HepG2 (cell line): ENCODE data around the gene HTR1D. TPM values are rescaled to one million over a fixed set of nuclear protein-coding genes. Genes with fewer than 3 reads are reported as not detected.
A peak's percentile ranks its signal among the peaks of the same experiment; 100 is the strongest.

Experiments used
- ASH2L ChIP-seq: fragments of 300-600, 200-600 bp; sonication (generic); IDR thresholded peaks from 2 replicates; pipeline ENCODE4 v1.7.0; 2017; ENCODE audit warnings: low read depth, mild to moderate bottlenecking, moderate library complexity, mixed read lengths, low read length; ENCODE audit not compliant: insufficient read length
- ATF7-NPFF ChIP-seq: sonication (generic); formaldehyde crosslinking; IDR thresholded peaks from 2 replicates; pipeline ENCODE4 v1.8.1; 2023; ENCODE audit warnings: mild to moderate bottlenecking, low read depth, missing genetic modification reagents, moderate library complexity
- MAFK ChIP-seq, 2 experiments: IDR thresholded peaks in 1 of 2; conservative IDR thresholded peaks in 1 of 2; 2 replicates each; pipeline ENCODE4 v1.6.1; 2011; ENCODE audit warnings: improper control_type of control experiment in 2 of 2, low read length in 2 of 2
- MXD4 ChIP-seq: IDR thresholded peaks from 2 replicates; pipeline ENCODE4 v1.6.1; 2016; ENCODE audit warnings: mild to moderate bottlenecking, missing biosample characterization, missing genetic modification reagents
- NCOA2 ChIP-seq: sonication (generic); formaldehyde crosslinking; IDR thresholded peaks from 2 replicates; pipeline ENCODE4 v1.8.0; 2022; ENCODE audit warnings: inconsistent platforms
- PHF8 ChIP-seq: sonication (generic); formaldehyde crosslinking; IDR thresholded peaks from 2 replicates; pipeline ENCODE4 v1.5.0; 2020; ENCODE audit warnings: missing genetic modification reagents
- POLR2G ChIP-seq: fragments of 200-400 bp; formaldehyde crosslinking; IDR thresholded peaks from 2 replicates; pipeline ENCODE4 v1.6.1; 2018; ENCODE audit warnings: mild to moderate bottlenecking, low read depth, low read length, moderate library complexity
- ZC3H13 ChIP-seq: sonication (generic); formaldehyde crosslinking; IDR thresholded peaks from 2 replicates; pipeline ENCODE4 v1.8.1; 2023; ENCODE audit warnings: mild to moderate bottlenecking, missing genetic modification reagents, moderate library complexity
- ZNF121 ChIP-seq: sonication (generic); formaldehyde crosslinking; IDR thresholded peaks from 2 replicates; pipeline ENCODE4 v1.5.0; 2020; ENCODE audit warnings: mild to moderate bottlenecking, missing genetic modification reagents
- ZNF256 ChIP-seq: sonication (generic); formaldehyde crosslinking; conservative IDR thresholded peaks from 2 replicates; pipeline ENCODE4 v1.4.0; 2020; ENCODE audit warnings: missing genetic modification reagents
- ZNF331 ChIP-seq: sonication (generic); formaldehyde crosslinking; IDR thresholded peaks from 2 replicates; pipeline ENCODE4 v1.4.0; 2020; ENCODE audit warnings: missing genetic modification reagents
- ZNF761 ChIP-seq: sonication (generic); formaldehyde crosslinking; conservative IDR thresholded peaks from 2 replicates; pipeline ENCODE4 v1.4.0; 2020; ENCODE audit warnings: mild to moderate bottlenecking, missing genetic modification reagents
- ZNF788 ChIP-seq: sonication (generic); formaldehyde crosslinking; IDR thresholded peaks from 2 replicates; pipeline ENCODE4 v1.5.0; 2020; ENCODE audit warnings: mild to moderate bottlenecking, missing genetic modification reagents, borderline replicate concordance
- polyA plus RNA-seq, 8 experiments: library from polyadenylated mRNA; depleted of rRNA in 3 of 8; stranded (reverse) in 7 of 8; unstranded in 1 of 8; fragments of >200 nt; fragmentation: Illumina TruSeq in 4 of 8; extraction: Trizol in 4 of 8; gene quantifications; 2 replicates each; pipeline versions ENCODE4 v1.2.1 to v1.2.3, GENCODE V29; 2011 to 2016; ENCODE audit warnings: low read depth in 4 of 8, missing spikeins in 1 of 8, mixed read lengths in 1 of 8; ENCODE audit not compliant: insufficient read depth in 1 of 8
- total RNA-seq, 5 experiments: library from RNA; depleted of rRNA; stranded (reverse); fragments of >200 nt; fragmentation: Illumina TruSeq; extraction: Trizol; gene quantifications; 2 replicates each; pipeline ENCODE4 v1.2.3, GENCODE V29; 2016; ENCODE audit warnings: low read depth in 1 of 5
- TF ChIP-seq, protein P1 (sequence below): IDR thresholded peaks from 2 replicates; pipeline ENCODE4 v1.6.1; 2016; ENCODE audit warnings: mild to moderate bottlenecking
- TF ChIP-seq, protein P2 (sequence below): conservative IDR thresholded peaks from 2 replicates; pipeline ENCODE4 v1.6.1; 2018; ENCODE audit warnings: missing genetic modification reagents
- TF ChIP-seq, protein P3 (sequence below): sonication (generic); formaldehyde crosslinking; IDR thresholded peaks from 2 replicates; pipeline ENCODE4 v1.4.0; 2020; ENCODE audit warnings: missing genetic modification reagents
- TF ChIP-seq, protein P4 (sequence below): sonication (generic); formaldehyde crosslinking; IDR thresholded peaks from 2 replicates; pipeline ENCODE4 v1.8.0; 2022; ENCODE audit warnings: missing genetic modification reagents, mild to moderate bottlenecking, borderline replicate concordance
- TF ChIP-seq, protein P5 (sequence below): sonication (generic); formaldehyde crosslinking; IDR thresholded peaks from 2 replicates; pipeline ENCODE4 v1.4.0; 2020; ENCODE audit warnings: missing genetic modification reagents
- TF ChIP-seq, protein P6 (sequence below): sonication (generic); formaldehyde crosslinking; IDR thresholded peaks from 2 replicates; pipeline ENCODE4 v1.8.1; 2023; ENCODE audit warnings: mild to moderate bottlenecking, missing genetic modification reagents, borderline replicate concordance

The HTR1D gene
- total and polyA plus RNA-seq, 2 of the 13 experiments (the other 11 are each of a cell fraction or from before 2014, with no cell fraction given), result 0.04 to 0.07 TPM

DNA sequence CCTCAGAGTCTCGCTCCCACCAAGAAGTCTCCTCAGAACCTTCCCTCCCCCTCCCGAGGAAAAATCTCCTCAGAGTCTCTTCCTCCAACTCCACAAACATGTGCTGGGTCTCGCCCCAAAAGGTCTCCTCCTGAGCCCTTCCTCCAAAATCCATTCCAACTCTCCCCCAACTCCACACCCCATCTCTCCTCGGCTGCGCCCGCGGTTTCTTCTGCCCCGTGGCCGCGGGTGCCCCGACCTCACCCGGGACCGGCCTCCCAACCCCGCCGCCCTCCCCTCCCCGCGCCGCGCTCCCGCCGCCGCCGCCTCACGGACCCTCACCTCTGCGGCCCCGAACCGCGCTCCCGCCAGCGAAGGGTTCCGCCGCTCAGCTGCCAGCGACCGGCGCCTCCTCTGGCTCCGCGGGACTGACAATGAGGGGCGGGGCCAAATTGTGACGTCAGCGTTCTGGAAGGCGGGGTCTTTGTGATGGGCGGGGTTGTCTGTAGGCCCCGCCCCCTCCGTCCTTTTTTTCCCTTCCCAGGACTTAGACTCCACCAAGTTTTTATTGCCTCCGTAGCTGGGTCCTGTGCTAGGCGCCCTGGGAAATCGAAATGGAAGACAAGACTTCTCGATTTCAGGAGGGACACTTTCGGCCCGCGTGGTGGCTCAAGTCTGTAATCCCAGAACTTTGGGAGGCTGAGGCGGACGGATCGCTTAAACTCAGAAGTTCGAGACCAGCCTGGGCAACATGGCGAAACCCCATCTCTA, 48.7 kb downstream of the HTR1D start, which contains the start of gene LUZP1 (continued):
- TF ChIP-seq, protein P1, sequence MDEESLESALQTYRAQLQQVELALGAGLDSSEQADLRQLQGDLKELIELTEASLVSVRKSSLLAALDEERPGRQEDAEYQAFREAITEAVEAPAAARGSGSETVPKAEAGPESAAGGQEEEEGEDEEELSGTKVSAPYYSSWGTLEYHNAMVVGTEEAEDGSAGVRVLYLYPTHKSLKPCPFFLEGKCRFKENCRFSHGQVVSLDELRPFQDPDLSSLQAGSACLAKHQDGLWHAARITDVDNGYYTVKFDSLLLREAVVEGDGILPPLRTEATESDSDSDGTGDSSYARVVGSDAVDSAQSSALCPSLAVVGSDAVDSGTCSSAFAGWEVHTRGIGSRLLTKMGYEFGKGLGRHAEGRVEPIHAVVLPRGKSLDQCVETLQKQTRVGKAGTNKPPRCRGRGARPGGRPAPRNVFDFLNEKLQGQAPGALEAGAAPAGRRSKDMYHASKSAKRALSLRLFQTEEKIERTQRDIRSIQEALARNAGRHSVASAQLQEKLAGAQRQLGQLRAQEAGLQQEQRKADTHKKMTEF (CRISPR knock-in tag), result peak; percentile 15; the same call in 1 of the 2 replicates
- TF ChIP-seq PHF8 (CRISPR knock-in tag) (peak; percentile 63), ZNF788 (peak; percentile 69; the same call in 1 of the 2 replicates), ZNF761 (0 out of 2 replicates have a peak, but pooled peaks have one; percentile 50), ZC3H13 (0 out of 2 replicates have a peak, but pooled peaks have one; percentile 63), ZNF121 (CRISPR knock-in tag) (0 out of 2 replicates have a peak, but pooled peaks have one; percentile 27), ATF7-NPFF (CRISPR knock-in tag) (0 out of 2 replicates have a peak, but pooled peaks have one; percentile 28), MAFK (conservative IDR thresholded peaks at IDR 0.05 in 1 of 2, IDR thresholded peaks at IDR 0.05 in 1 of 2; ENCODE audit: low read length in 2 of 2) (peak; percentile 76 to 84), ZNF331 (CRISPR knock-in tag) (0 out of 2 replicates have a peak, but pooled peaks have one; percentile 49), ASH2L (peak; percentile 48), POLR2G (peak; percentile 78), NCOA2 (CRISPR knock-in tag) (0 out of 2 replicates have a peak, but pooled peaks have one; percentile 16), MXD4 (no peak), ZNF256 (CRISPR knock-in tag) (no peak)
- TF ChIP-seq, protein P2, sequence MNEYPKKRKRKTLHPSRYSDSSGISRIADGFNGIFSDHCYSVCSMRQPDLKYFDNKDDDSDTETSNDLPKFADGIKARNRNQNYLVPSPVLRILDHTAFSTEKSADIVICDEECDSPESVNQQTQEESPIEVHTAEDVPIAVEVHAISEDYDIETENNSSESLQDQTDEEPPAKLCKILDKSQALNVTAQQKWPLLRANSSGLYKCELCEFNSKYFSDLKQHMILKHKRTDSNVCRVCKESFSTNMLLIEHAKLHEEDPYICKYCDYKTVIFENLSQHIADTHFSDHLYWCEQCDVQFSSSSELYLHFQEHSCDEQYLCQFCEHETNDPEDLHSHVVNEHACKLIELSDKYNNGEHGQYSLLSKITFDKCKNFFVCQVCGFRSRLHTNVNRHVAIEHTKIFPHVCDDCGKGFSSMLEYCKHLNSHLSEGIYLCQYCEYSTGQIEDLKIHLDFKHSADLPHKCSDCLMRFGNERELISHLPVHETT (CRISPR knock-in tag), result 0 out of 2 replicates have a peak, but pooled peaks have one; percentile 51
- TF ChIP-seq, protein P3, sequence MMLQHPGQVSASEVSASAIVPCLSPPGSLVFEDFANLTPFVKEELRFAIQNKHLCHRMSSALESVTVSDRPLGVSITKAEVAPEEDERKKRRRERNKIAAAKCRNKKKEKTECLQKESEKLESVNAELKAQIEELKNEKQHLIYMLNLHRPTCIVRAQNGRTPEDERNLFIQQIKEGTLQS (CRISPR knock-in tag), result 0 out of 2 replicates have a peak, but pooled peaks have one; percentile 8
- TF ChIP-seq, protein P4, sequence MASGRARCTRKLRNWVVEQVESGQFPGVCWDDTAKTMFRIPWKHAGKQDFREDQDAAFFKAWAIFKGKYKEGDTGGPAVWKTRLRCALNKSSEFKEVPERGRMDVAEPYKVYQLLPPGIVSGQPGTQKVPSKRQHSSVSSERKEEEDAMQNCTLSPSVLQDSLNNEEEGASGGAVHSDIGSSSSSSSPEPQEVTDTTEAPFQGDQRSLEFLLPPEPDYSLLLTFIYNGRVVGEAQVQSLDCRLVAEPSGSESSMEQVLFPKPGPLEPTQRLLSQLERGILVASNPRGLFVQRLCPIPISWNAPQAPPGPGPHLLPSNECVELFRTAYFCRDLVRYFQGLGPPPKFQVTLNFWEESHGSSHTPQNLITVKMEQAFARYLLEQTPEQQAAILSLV (CRISPR knock-in tag), result 0 out of 2 replicates have a peak, but pooled peaks have one; percentile 38
- TF ChIP-seq, protein P5, sequence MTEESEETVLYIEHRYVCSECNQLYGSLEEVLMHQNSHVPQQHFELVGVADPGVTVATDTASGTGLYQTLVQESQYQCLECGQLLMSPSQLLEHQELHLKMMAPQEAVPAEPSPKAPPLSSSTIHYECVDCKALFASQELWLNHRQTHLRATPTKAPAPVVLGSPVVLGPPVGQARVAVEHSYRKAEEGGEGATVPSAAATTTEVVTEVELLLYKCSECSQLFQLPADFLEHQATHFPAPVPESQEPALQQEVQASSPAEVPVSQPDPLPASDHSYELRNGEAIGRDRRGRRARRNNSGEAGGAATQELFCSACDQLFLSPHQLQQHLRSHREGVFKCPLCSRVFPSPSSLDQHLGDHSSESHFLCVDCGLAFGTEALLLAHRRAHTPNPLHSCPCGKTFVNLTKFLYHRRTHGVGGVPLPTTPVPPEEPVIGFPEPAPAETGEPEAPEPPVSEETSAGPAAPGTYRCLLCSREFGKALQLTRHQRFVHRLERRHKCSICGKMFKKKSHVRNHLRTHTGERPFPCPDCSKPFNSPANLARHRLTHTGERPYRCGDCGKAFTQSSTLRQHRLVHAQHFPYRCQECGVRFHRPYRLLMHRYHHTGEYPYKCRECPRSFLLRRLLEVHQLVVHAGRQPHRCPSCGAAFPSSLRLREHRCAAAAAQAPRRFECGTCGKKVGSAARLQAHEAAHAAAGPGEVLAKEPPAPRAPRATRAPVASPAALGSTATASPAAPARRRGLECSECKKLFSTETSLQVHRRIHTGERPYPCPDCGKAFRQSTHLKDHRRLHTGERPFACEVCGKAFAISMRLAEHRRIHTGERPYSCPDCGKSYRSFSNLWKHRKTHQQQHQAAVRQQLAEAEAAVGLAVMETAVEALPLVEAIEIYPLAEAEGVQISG, result peak; percentile 34; the same call in 1 of the 2 replicates
- TF ChIP-seq, protein P6, sequence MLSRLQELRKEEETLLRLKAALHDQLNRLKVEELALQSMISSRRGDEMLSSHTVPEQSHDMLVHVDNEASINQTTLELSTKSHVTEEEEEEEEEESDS (CRISPR knock-in tag), result 0 out of 2 replicates have a peak, but pooled peaks have one; percentile 24
